SK-N-SH (cell line): ENCODE data around the gene GDAP2. TPM values are rescaled to one million over a fixed set of nuclear protein-coding genes. Genes with fewer than 3 reads are reported as not detected.

ENCODE experiments used
- CTCF ChIA-PET: fragments of 300-600, 350-600 bp; formaldehyde crosslinking; extraction: SDS; loops from one replicate; lab custom pipeline; 2021; lab: Yijun Ruan, JAX
- POLR2A ChIA-PET: fragments of 350-600 bp; sonication (Branson Sonifier 250); formaldehyde crosslinking; extraction: SDS; loops from one replicate; lab custom pipeline; 2020; ENCODE audit warnings: antibody characterized with exemption, inconsistent platforms; lab: Yijun Ruan, JAX
- DNase-seq: peaks from one replicate; pipeline ENCODE4 v3.0.0; 2012
- H2AFZ ChIP-seq: fragments of 200-600 bp; sonication (generic); 2 replicates; pipeline ENCODE4 v1.8.1; 2016; ENCODE audit warnings: antibody characterized with exemption, mild to moderate bottlenecking, low read depth
- H3F3A ChIP-seq: fragments of 200-600 bp; sonication (generic); replicated peaks from 2 replicates; pipeline ENCODE3; 2016; ENCODE audit warnings: antibody characterized with exemption, mild to moderate bottlenecking; ENCODE audit not compliant: insufficient read depth
- H3K27ac ChIP-seq, 2 experiments: fragments of 200-500 bp in 1 of 2; fragments of 200-600 bp in 1 of 2; sonication (Bioruptor generic) in 1 of 2; sonication (generic), shearing (Covaris generic) in 1 of 2; 2 replicates each; pipeline versions ENCODE4 v1.5.1 to v1.6.1; 2014 to 2016; ENCODE audit warnings: low read depth in 2 of 2, inconsistent platforms in 1 of 2, low read length in 1 of 2, mild to moderate bottlenecking in 1 of 2, mixed read lengths in 1 of 2
- H3K27me3 ChIP-seq: fragments of 200-600 bp; sonication (generic), shearing (Covaris generic); 2 replicates; pipeline ENCODE4 v1.6.1; 2016; ENCODE audit warnings: mixed run types; ENCODE audit not compliant: insufficient read depth
- H3K36me3 ChIP-seq, 2 experiments: fragments of 200-500 bp in 1 of 2; fragments of 200-600 bp in 1 of 2; sonication (Bioruptor generic) in 1 of 2; sonication (generic) in 1 of 2; replicated peaks in 1 of 2; 2 replicates each; pipeline versions ENCODE3 to v1.5.1; 2014 to 2016; ENCODE audit warnings: low read length in 1 of 2, mild to moderate bottlenecking in 1 of 2; ENCODE audit not compliant: insufficient read depth in 2 of 2, control insufficient read depth in 1 of 2
- H3K4me1 ChIP-seq, 2 experiments: fragments of 200-500 bp in 1 of 2; fragments of 200-600 bp in 1 of 2; sonication (Bioruptor generic) in 1 of 2; sonication (generic), shearing (Covaris generic) in 1 of 2; 2 replicates each; pipeline versions ENCODE4 v1.5.1 to v1.6.1; 2014 to 2016; ENCODE audit warnings: low read depth in 1 of 2, low read length in 1 of 2, mixed run types in 1 of 2; ENCODE audit not compliant: insufficient read depth in 2 of 2, control insufficient read depth in 1 of 2
- H3K4me2 ChIP-seq: fragments of 200-600 bp; sonication (generic), shearing (Covaris generic); 2 replicates; pipeline ENCODE4 v1.6.1; 2017; ENCODE audit warnings: mixed run types
- H3K4me3 ChIP-seq, 2 experiments: fragments of 200-500 bp in 1 of 2; fragments of 200-600 bp in 1 of 2; sonication (Bioruptor generic) in 1 of 2; sonication (generic), shearing (Covaris generic) in 1 of 2; 2 replicates each; pipeline versions ENCODE4 v1.5.1 to v1.8.1; 2014 to 2016; ENCODE audit warnings: low read depth in 2 of 2, inconsistent platforms in 1 of 2, low read length in 1 of 2, mild to moderate bottlenecking in 1 of 2, mixed read lengths in 1 of 2, moderate library complexity in 1 of 2
- H3K79me2 ChIP-seq: fragments of 200-600 bp; sonication (generic); 2 replicates; pipeline ENCODE4 v1.8.1; 2017; ENCODE audit warnings: mild to moderate bottlenecking; ENCODE audit not compliant: insufficient read depth
- H3K9ac ChIP-seq: fragments of 200-600 bp; sonication (generic); 2 replicates; pipeline ENCODE4 v1.6.1; 2017; ENCODE audit warnings: mixed run types
- H3K9me2 ChIP-seq: fragments of 200-600 bp; sonication (generic); 2 replicates; pipeline ENCODE4 v1.6.1; 2017; ENCODE audit warnings: mixed run types
- H3K9me3 ChIP-seq: fragments of 200-600 bp; sonication (generic); 2 replicates; pipeline ENCODE4 v1.6.1; 2017; ENCODE audit warnings: mixed run types, mild to moderate bottlenecking, moderate library complexity
- H4K20me1 ChIP-seq: fragments of 200-600 bp; sonication (generic); 2 replicates; pipeline ENCODE4 v1.6.1; 2017; ENCODE audit warnings: mild to moderate bottlenecking, mixed run types; ENCODE audit not compliant: insufficient read depth
- CHD2 ChIP-seq: fragments of 150-350 bp; IDR thresholded peaks from 2 replicates; pipeline ENCODE4 v1.6.1; 2018; ENCODE audit warnings: low read length; ENCODE audit not compliant: partially characterized antibody
- EP300 ChIP-seq, 2 experiments: IDR thresholded peaks; 2 replicates each; pipeline versions ENCODE4 v1.4.0 to v1.6.1; 2012; ENCODE audit warnings: borderline replicate concordance in 1 of 2, low read depth in 1 of 2, low read length in 1 of 2
- EZH2phosphoT487 ChIP-seq: fragments of 200-600 bp; sonication (generic); IDR thresholded peaks from 2 replicates; pipeline ENCODE4 v1.6.1; 2017; ENCODE audit warnings: low read depth, mixed run types, mild to moderate bottlenecking, antibody characterized with exemption, moderate library complexity, borderline replicate concordance
- FOXJ3 ChIP-seq: sonication (generic); formaldehyde crosslinking; IDR thresholded peaks from 2 replicates; pipeline ENCODE4 v1.5.1; 2020; ENCODE audit warnings: mild to moderate bottlenecking, missing genetic modification reagents
- FOXM1 ChIP-seq: IDR thresholded peaks from 2 replicates; pipeline ENCODE4 v1.4.0; 2012; ENCODE audit warnings: low read depth, mild to moderate bottlenecking
- GATA2 ChIP-seq: sonication (generic); formaldehyde crosslinking; IDR thresholded peaks from 2 replicates; pipeline ENCODE4 v1.5.0; 2020; ENCODE audit warnings: mild to moderate bottlenecking, missing genetic modification reagents
- MXI1 ChIP-seq: IDR thresholded peaks from 2 replicates; pipeline ENCODE4 v1.6.1; 2012; ENCODE audit warnings: mild to moderate bottlenecking, low read depth, low read length, improper control_type of control experiment
- NFIC ChIP-seq: IDR thresholded peaks from 2 replicates; pipeline ENCODE4 v1.4.0; 2012; ENCODE audit warnings: borderline replicate concordance
- NRF1 ChIP-seq: IDR thresholded peaks from 2 replicates; pipeline ENCODE4 v1.6.1; 2012; ENCODE audit warnings: low read depth, mild to moderate bottlenecking, low read length
- PBX3 ChIP-seq: IDR thresholded peaks from 2 replicates; pipeline ENCODE4; 2012
- RAD21 ChIP-seq: IDR thresholded peaks from 2 replicates; pipeline ENCODE4 v1.6.1; 2012; ENCODE audit warnings: mild to moderate bottlenecking, low read length
- RCOR1 ChIP-seq: fragments of 150-350 bp; IDR thresholded peaks from 2 replicates; pipeline ENCODE4 v1.6.1; 2017; ENCODE audit warnings: antibody characterized with exemption, low read length
- RXRA ChIP-seq: IDR thresholded peaks from 2 replicates; pipeline ENCODE4 v1.4.0; 2012; ENCODE audit warnings: low read depth, mild to moderate bottlenecking, borderline replicate concordance
- TEAD4 ChIP-seq: IDR thresholded peaks from 2 replicates; pipeline ENCODE4 v1.4.0; 2012; ENCODE audit warnings: mild to moderate bottlenecking, borderline replicate concordance; ENCODE audit not compliant: insufficient read depth
- USF1 ChIP-seq: IDR thresholded peaks from 2 replicates; pipeline ENCODE4 v1.4.0; 2012; ENCODE audit warnings: low read depth, borderline replicate concordance
- WGBS: methylation state at CpG from one replicate; pipeline ENCODE4 v1.1.6; 2017; ENCODE audit warnings: low lambda C conversion rate; 5-methylcytosine and 5-hydroxymethylcytosine counted together
- polyA plus RNA-seq, 3 experiments: library from polyadenylated mRNA; depleted of rRNA; stranded (reverse); fragments of >200 nt; gene quantifications; 2 replicates each; pipeline ENCODE4 v1.2.3, GENCODE V29; 2012

Gene GDAP2
- polyA plus RNA-seq, 1 of the 3 experiments (the other 2 are of a cell fraction): 5.6 TPM

GRCh38 chr1:117879284-117879683 lies 50.1 kb downstream of the GDAP2 start:
- POLR2A ChIA-PET: no interaction called here
- WGBS: 88% methylated on average over 1 of the region's 1 CpG
- CTCF ChIA-PET: interaction anchor here (2.4 to 5.9 kb wide), 2 partner anchors 16 to 121 kb away, joined by 5 to 37 read pairs; no protein-coding TSS in a partner anchor

GRCh38 chr1:117877823-117878222 lies 51.6 kb downstream of the GDAP2 start:
- H4K20me1 ChIP-seq: no peaks in the 10 kb centered on the region
- H3K79me2 ChIP-seq: no peaks in the 10 kb centered on the region
- no peaks in the 10 kb centered on the region for H3K9me2 ChIP-seq
- 100% methylated on average over 1 of the region's 1 CpG for whole genome bisulfite sequencing
- POLR2A ChIA-PET: no interaction called here
- no peak for TF ChIP-seq USF1
- TF ChIP-seq GATA2 (CRISPR knock-in tag): no peak
- TF ChIP-seq NRF1: no peak
- TF ChIP-seq RCOR1: no peak
- TF ChIP-seq FOXM1: no peak
- no peak for TF ChIP-seq EP300 (IDR thresholded peaks at IDR 0.05; ENCODE audit: borderline replicate concordance in 1 of 2, low read depth in 1 of 2, low read length in 1 of 2)
- no peak for TF ChIP-seq TEAD4
- no peak for TF ChIP-seq FOXJ3 (CRISPR knock-in tag)
- TF ChIP-seq, all 33 proteins: peak for 0
- peaks cover 87 to 89% of the 10 kb centered on the region in 2 experiments for H3K36me3 ChIP-seq
- DNase-seq: no peak
- CTCF ChIA-PET: interaction anchor here (5.9 kb wide), 1 partner anchor 17 kb away, joined by 37 read pairs; no protein-coding TSS in a partner anchor
- no peak overlapping the region for H3K4me2 ChIP-seq
- H2AFZ ChIP-seq: no peak overlapping the region
- H3F3A ChIP-seq: no peaks in the 10 kb centered on the region
- no peak overlapping the region for H3K4me3 ChIP-seq
- no peaks in the 10 kb centered on the region for H3K9me3 ChIP-seq
- no peaks in the 10 kb centered on the region for H3K27me3 ChIP-seq
- no peak overlapping the region for H3K27ac ChIP-seq
- no peaks in the 10 kb centered on the region for H3K4me1 ChIP-seq
- H3K9ac ChIP-seq: no peak overlapping the region

More at GRCh38 chr1:117879284-117879683, 50.1 kb downstream of the GDAP2 start:
- Histone ChIP-seq H3K27ac (no peak overlapping the region; a peak in 1 of 4 replicates), H4K20me1 (no peaks in the 10 kb centered on the region), H3K4me2 (no peak overlapping the region), H2AFZ (no peak overlapping the region), H3F3A (peaks cover 7% of the 10 kb centered on the region), H3K27me3 (no peaks in the 10 kb centered on the region), H3K9ac (no peak overlapping the region), H3K9me3 (no peaks in the 10 kb centered on the region), H3K4me1 (peaks cover 0 to 6% of the 10 kb centered on the region in 2 experiments; a peak in 1 of 4 replicates), H3K36me3 (peaks cover 79 to 95% of the 10 kb centered on the region in 2 experiments), H3K4me3 (no peak overlapping the region), H3K9me2 (no peaks in the 10 kb centered on the region), H3K79me2 (no peaks in the 10 kb centered on the region)
- no peak for DNase-seq
- TF ChIP-seq MXI1 (no peak), CHD2 (no peak), RXRA (no peak), NFIC (no peak), RAD21 (no peak), EZH2phosphoT487 (no peak), PBX3 (no peak)
